ENCODE results near the gene POLR2I.
"Not testable (repeated sequence)": the region's sequence is repeated elsewhere in the genome, so short reads cannot be mapped to it uniquely, and the experiment has no call there.

The POLR2I gene

DNA sequence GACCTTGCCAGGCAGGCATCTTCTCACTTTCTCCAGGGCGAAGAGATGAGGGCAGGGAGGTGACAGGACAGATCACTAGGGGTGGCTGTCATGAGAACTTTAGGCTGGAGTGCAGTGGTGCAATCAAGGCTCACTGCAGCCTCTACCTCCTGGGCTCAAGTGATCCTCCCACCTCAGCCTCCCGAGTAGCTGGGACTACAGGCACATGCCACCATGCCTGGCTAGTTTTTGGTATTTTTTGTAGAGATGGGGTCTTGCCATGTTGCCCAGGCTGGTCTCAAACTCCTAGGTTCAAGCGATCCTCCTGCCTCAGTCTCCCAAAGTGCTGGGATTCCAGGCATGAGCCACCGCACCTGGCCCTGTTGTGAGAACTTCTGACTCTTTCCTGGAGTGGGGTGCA, 20.2 kb upstream of the POLR2I start:
- not testable (repeated sequence) for DNase-seq (ENCODE audit: low read depth in 2 of 2, low spot score in 1 of 2)

- not testable (repeated sequence) for DNase-seq (ENCODE audit: low read depth in 2 of 2, low spot score in 1 of 2)
Observed at GRCh38 chr19:36131221-36131620, 16.5 kb upstream of the POLR2I start.

DNA sequence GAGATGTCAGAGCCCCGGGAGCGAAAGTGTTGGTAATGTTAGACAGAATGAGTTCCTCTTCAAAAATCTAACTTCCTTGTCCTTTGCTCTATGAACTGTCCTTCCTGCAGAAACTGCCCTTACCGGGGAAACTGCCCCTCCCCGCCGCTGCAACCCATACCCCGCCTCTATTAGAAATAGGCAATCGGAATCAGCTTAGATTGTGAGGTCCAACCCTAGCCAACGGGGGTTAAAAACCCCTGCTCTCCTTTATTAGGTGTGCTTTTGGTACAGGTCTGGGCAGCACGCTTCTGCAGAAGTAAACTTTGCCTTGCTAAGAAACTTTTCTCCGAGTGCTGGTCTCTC, 13.7 kb upstream of the POLR2I start:
- no peak for DNase-seq (ENCODE audit: low read depth in 2 of 2, low spot score in 1 of 2)

GRCh38 chr19:36125557-36125956, 10.9 kb upstream of the POLR2I start:
- DNase-seq (ENCODE audit: low read depth in 2 of 2, low spot score in 1 of 2): no peak

GRCh38 chr19:36121486-36122124, 6.9 kb upstream of the POLR2I start:
- no peak for DNase-seq (ENCODE audit: low read depth in 2 of 2, low spot score in 1 of 2)

DNA sequence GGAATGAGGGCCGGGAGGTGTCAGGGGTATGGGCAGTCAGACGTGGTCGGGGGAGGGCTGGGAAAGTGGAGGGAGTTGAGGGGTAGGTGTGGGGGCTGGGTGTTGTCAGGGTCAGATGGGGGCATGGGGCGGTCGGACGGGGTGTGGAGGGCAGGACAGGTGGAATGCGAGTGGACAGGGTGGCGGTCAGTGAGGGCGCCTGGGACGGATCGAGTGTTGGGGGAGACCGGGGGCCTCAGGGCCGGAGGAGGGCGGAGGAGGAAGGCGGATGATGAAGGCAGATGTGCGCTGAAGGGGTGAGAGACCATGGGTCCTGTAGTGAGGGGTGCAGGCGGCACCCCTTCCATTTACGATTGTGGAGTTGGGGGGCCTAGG, 6.3 kb upstream of the POLR2I start:
- DNase-seq (ENCODE audit: low read depth in 2 of 2, low spot score in 1 of 2): no peak

DNA sequence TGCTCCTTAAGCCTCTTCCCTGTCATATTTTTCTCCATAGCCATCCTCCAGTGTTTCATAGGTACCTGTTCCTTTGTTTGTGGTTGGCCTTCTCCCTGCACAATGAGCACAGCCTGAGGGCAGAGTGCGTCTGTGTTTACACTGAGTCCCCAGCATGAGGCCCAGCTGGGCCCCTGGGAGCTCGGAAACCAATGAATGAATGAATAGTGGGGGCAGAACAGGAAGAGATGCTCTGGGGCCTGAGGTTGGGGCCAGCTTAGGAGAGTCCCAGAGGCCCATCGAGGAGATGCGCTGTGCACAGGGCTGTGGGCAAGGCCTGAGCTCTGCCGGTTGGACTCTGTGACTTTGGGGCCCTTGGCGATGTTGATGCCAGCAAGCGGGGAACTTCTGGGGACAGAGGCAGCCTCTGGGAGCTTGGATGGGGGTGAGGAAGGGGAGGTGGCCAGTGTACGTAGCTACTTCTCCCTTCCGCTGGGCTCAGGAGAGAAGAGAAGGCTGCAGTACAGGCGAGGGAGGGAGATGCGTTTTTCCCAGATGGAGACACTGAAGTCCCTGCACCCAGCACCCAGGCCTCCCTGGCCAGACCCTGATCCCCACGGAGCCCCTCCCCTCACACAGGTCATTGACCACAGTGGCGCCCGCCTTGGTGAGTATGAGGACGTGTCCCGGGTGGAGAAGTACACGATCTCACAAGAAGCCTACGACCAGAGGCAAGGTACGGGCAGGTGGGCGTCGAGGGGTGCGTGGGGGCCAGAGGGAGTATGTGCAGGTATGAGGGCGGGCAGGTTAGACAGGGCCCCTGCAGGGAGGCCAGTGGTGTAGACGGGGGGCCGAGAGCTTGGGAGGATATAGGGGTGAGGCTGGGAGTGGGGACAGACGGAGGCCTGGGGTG, 5.7 kb upstream of the POLR2I start:
- no peak for DNase-seq (ENCODE audit: low read depth in 2 of 2, low spot score in 1 of 2)

DNA sequence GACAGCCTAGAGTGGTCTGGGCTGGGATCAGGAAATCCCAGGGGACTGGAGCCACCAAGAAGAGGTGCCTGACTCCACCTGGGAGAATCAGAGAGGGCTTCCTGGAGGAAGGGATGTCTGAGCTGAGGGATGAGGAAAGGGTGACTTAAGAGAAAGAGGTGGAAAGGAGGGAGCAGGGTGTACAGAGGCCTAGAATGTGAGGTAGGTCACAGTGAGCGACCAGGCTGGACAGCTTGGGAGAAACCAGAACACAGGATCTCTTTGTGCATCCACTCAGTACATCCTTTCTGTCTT, 1.6 kb upstream of the POLR2I start:
- no peak for DNase-seq (ENCODE audit: low read depth in 2 of 2, low spot score in 1 of 2)

GRCh38 chr19:36115453-36116343, 1.0 kb upstream of the POLR2I start, which contains the start of gene TBCB:
TBCB (plus strand) TSS chr19:36115468; CDS start chr19:36115561, 93 bp downstream.
- peak; percentile 83 to 85 for DNase-seq (ENCODE audit: low read depth in 2 of 2, low spot score in 1 of 2)

GRCh38 chr19:36113894-36114720, 568 bp downstream of the POLR2I start:
- no peak for DNase-seq (ENCODE audit: low read depth in 2 of 2, low spot score in 1 of 2)

DNA sequence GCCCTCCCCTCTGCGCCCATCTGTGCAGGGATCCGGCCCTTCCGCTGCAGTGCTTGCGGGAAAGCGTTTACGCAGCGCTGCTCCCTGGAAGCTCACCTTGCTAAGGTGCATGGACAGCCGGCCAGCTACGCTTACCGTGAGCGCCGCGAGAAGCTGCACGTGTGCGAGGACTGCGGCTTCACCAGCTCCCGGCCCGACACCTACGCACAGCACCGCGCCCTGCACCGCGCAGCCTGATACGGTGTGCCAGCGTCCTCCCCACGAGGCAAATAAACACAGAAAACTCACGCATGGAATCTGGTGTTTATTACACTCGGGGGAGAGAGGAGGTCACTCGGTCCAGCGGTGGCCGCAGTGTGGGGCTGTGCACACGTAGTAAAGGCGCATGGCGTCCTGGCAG, 1.2 kb downstream of the POLR2I start:
- no peak for DNase-seq (ENCODE audit: low read depth in 2 of 2, low spot score in 1 of 2)

- DNase-seq (ENCODE audit: low read depth in 2 of 2, low spot score in 1 of 2): no peak
Observed at GRCh38 chr19:36112678-36113077, 2.0 kb downstream of the POLR2I start.

- DNase-seq (ENCODE audit: low read depth in 2 of 2, low spot score in 1 of 2): no peak
Observed at GRCh38 chr19:36111200-36111539, 3.5 kb downstream of the POLR2I start.

- no peak for DNase-seq (ENCODE audit: low read depth in 2 of 2, low spot score in 1 of 2)
Observed at GRCh38 chr19:36110487-36111199, 4.0 kb downstream of the POLR2I start, which contains the start of gene OVOL3. OVOL3 (plus strand) TSS chr19:36111143; CDS start chr19:36111203, 60 bp downstream.

- DNase-seq (ENCODE audit: low read depth in 2 of 2, low spot score in 1 of 2): no peak
Observed at GRCh38 chr19:36108684-36109083, 6.0 kb downstream of the POLR2I start.

GRCh38 chr19:36106991-36107390, 7.7 kb downstream of the POLR2I start:
- no peak for DNase-seq (ENCODE audit: low read depth in 2 of 2, low spot score in 1 of 2)

DNA sequence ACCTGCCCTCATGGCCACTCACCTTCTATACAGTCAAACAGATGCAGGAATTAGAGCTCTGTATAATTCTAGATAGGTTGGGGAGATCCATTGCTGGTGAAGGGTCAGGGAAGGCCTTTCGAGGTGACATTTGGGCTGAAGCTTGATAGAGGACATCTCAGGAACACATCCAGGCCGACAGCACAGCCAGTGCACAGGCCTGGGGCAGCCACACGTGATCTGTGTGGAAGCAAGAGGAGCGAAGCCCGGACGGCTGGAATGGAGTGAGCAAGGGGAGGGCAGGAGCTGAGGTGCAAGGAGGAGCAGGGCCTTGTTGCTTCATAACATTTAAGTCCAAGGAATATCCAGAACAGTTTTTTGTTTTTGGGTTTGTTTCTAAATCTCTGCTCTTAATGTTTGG, 8.2 kb downstream of the POLR2I start:
- no peak for DNase-seq (ENCODE audit: low read depth in 2 of 2, low spot score in 1 of 2)

DNA sequence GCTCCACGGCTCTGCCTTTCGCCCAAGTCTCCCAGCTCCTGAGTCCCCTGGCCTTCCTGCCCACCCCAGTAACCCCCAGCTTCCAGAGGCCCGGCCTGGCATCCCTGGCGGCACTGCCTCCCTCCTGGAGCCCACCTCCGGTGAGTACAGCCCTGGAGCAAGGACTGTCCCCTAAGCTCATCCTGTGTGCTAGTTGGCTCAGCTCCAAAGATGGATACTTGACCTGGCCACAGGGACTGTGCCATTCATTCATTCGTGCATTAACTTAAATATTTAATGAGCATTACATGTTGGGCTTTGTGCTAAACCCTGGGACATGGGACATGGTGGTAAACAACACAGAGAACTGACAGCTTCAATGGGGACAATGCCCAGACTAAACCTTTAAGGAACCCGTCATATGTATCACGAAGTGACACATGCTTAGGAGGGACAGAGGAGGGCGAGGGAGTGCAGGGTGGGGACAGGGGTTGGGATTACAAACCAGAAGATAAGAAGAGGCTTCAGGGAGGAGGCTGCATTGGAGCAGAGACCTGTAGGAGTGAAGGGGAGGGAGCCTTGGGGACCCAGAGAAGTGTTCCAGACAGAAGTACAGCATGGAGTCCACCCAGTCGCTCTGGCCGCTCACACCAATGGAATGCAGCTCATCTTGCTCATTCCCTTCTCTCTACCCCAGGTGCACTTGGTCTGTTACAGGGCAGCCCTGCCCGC, 10.7 kb downstream of the POLR2I start:
- no peak for DNase-seq (ENCODE audit: low read depth in 2 of 2, low spot score in 1 of 2)

DNA sequence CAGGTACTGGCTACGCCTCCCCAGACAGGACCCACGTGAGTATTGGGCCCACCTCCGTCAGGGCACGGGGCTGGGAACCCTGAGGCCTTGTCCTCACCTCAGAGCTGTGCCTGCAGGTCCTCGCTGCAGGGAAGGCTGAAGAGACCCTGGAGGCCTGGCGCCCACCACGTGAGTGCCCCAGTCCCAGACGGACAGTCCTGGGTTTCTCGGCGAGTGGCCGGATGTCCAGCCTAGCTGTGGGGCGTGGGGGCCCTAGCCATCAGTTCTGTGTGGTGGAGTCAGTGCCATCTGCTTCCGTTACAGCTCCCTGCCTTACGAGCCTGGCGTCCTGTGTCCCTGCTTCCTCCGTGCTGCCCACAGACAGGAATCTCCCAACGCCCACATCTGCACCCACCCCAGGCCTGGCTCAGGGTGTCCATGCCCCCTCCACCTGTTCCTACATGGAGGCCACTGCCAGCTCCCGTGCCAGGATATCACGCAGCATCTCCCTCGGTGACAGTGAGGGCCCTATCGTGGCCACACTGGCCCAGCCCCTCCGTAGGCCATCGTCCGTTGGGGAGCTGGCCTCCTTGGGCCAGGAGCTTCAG, 11.5 kb downstream of the POLR2I start:
- DNase-seq (ENCODE audit: low read depth in 2 of 2, low spot score in 1 of 2): no peak

All from stimulated activated CD8-positive, alpha-beta memory T cell treated with anti-CD3 and anti-CD28 coated beads, Interleukin-4, amount 100 ng/mL, for 4 hours (primary cell).